GM18907 (cell line): ENCODE results near the gene RSPH9.

Experiments
- ATAC-seq: cut with Tn5 transposase; IDR thresholded peaks from one replicate; pipeline ENCODE4 v1.9.1; 2021; ENCODE audit warnings: mild to moderate bottlenecking, moderate library complexity; ENCODE audit not compliant: unreplicated experiment

Gene RSPH9

DNA sequence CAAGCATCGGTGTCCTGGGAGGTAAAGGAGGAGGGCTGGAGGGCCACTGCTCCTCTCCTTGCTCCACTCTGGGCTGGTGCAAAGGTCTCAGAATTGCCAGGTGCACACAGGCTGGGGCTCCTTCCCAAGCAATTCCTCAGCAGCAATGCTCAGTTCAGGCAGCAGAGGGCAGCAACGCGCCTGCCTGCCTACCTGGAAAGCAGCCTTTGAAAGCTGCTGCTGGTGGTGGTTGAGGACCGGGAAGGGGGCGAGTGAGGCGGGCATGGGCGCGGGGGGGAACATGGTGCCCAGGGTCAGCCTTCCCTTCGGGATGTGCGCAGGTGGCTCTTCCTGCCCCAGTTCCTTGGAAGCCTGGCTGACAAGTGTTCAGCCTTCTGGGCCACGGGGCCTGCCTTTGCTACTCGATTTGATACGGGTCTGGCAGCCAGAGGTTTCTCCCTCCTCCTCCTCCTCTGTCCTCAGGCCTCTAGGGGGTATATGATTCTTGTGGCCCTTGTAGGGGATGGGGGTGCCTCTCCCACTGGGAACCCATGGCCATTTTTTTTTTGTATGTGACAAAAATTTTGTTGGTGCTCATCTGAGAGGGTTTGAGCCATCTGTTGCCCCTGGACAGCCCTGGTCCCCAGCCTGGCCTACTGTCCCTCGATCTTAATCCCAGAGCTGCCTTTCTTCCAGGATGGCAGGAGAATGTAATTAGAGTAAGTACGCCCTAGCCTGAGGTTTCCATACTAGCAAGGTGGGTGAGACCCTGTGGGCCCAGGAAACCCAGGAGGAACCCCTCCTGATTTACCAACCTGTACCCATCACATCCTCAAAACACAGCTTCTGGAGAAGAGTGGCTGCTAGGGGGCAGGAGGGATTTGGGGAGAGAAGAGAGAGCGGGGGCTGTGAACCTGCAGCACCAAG, 22.7 kb downstream of the RSPH9 start:
- ATAC-seq, result no peak

DNA sequence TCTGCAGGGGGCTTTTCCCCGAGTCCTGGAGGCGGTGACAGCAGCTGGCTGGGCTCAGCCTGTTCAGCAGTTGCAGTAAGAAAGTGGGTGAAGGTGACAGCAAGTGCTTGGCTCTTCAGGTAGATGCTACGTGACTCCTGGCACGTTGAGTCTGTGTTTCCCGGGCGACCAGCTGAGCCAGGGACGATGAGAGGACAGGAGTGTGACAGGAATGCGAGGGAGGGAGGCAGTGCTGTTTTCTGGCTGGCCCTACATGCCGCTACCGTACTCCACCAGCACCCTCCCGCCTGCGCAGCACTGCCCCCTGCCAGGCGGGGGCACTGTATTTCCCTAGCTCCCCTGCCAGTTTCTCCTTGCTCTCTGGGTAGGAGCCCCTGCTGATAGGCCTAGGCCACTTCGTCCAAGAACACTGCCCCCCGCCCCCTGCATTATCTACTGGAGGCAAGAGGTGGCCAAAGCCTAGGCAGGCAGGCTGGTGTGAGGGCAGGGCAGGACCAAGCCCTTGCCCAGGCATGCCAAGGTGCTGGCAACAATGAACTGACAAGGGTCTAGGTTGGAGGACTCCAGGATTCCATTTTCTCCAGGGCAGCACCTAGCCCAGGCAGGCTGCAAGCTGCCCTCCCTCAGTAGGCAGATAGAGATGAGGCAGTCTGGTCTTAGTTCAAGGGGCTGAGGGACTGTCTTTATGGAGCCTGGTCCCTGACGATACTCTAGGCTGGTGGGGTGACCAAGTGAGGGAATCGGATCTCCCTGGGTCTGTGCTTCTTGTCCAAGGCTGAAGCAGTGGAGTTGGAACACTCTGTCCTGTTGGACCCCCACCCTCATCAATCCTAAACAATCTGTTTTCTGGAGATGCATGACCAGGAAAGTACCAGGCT, 23.6 kb downstream of the RSPH9 start:
- ATAC-seq, result no peak

DNA sequence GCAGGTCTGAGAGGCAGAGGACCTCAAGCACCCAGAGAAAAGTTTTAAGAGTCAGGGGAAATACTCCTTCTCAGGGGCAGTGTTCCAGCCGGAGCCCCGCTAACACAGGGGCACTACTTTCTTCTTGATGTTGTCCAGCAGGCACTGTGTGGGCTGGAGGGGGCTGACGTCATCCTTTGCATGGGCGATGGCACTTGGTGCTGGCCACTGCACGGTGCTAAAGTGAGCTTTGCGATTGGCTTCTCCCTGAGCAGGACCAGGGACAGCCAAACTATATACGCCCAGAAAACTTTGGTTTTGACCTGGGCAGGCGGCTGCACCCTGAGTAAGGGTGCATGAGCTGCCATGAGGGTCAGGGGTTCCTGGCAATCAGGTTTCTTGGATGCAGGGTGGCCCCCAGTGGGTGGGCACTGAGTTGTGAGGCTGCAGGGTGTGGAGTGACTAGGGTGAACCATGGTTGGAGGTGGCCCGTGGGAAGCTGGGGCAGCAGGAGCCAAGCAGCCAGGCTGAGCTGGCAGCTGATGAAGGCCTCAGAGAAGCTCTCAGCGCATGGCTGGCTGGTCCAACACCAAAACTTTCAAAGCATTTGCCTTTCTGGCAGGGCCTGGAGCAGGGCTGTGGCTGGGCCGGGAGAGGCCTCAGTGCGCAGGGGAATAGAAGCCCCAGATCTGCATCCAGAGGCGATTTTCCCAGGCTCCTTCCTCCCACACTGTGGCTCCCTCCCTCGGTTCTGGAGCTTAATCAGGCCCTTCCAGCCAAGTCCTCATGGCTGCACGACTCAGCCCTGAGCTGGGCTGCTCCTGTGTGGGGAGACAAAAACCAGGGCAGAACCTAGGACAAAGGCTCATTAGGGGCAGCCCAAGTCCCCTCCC, 24.4 kb downstream of the RSPH9 start:
- no peak for ATAC-seq

DNA sequence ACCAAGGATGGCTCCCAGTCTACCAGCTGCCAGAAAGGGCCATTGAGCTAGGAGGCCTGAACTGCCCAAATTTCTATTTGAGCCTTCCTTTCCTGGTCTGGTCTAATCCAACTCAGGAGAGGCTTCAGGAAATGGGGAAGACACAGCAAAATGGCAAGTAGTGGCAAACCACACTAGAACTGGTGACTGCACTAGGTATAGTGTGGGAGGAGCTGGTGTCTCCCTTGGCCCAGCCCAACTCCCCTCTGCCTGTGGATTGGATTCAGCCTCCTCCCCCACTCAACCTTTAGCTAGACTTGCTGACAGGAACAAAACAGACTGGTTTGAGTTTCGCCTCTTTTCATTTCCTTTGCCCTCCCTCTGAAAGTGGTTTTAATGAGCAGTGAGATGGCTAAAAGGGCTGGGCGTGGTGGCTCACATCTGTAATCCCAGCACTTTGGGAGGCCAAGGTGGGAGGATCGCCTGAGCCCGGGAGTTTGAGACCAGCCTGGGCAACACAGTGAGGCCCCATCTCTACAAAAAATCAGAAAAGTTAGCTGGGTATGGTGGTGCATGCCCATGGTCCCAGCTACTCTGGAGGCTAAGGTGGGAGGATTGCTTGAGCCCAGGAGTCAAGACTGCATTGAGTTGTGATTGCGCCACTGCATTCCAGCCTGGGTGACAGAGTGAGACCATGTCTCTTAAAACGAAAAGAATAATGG, 25.2 kb downstream of the RSPH9 start:
- no peak for ATAC-seq

DNA sequence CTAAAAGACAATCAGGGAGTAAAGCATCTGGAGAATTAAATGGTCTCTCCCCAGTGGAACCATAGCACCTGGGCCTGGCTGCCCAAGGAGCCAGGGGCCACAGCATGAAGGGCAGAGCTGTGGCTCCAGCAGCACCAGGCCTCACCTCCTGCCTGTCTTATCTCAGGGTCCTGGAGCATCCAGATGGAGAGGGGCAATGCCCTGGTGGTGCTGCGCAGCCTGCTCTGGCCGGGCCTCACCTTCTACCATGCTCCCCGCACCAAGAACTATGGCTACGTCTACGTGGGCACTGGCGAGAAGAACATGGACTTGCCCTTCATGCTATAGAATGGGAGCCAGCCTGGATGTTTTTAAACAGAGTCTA, 25.8 kb downstream of the RSPH9 start:
- no peak for ATAC-seq

DNA sequence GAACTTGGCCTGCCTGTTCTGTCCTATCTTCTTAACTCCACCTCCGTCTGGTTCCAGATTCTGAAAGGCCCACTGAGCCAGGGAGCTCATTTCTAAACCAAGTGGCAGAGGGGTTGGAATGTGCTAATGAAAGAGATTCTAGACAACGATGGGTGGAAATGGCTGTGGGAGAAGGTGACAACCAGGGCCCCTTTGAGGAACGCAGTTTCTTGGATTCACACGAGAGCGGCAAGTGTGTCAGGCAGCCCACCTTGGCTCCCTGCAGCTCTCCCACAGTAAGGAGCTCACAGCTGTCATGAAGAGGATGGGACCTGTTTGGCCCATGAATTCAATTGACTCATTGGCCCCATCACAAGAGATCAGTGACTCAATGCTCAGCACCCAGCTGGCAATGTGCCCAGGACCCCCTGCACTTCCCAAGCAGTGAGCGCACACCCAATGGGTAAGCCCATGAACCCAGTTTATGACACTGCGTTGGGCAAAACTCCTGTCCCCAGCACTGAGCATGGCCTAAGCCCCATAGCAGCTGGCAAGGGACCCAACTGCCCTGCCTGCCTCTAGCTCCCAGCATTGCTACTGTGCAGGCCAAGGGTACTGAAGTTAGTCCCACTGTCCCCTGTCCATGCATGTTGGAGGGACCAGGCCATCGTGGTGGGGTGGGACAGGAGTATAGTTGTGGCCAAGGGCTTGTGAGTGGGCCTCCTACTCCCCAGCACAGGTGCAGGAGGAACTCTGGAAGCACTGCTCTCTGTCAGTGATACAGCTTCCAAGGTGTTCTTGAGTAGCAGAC, 26.4 kb downstream of the RSPH9 start:
- ATAC-seq, result no peak

DNA sequence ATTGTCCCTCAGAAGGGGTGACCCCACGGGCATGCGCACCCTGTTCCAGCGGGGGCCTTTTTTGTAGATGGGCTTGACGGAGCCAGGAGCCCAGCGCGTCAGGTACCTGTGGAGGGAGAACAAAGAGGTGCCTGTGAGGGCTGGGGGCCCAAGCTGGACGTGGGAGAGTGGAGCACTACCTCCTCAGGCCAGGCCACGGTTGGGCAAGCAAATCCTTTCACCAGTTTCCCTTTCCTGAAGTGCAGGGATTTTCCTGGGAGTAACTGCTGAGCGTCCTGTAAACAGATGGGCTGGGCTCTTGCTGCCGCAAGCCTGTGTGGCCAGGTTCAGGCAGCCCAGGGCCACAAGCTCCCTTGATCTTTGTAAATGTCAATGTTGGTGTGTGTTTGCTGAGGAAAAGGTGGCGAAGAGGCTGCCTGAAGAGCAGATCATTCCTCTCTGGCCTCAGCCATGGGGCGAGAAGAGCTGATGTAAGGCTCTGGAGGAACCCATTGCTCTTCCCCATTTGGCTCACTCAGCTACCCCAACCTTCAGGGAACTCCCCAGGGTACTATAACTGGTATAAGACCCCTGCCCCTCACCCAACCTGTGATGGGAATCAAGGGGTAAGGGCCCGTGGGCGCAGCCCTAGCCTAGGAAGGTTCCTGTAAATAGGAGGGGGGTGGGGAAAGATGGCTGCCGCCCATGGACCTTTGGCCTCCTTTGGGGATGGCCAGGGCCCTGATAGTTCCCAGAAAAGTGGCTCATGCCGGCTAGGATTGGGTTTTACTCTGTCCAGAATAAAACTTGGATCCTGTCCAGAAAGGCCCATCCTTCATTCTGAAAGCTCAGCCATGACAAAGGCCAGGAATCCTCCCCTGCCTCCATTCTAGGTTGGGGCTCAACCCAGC, 27.2 kb downstream of the RSPH9 start:
- no peak for ATAC-seq

DNA sequence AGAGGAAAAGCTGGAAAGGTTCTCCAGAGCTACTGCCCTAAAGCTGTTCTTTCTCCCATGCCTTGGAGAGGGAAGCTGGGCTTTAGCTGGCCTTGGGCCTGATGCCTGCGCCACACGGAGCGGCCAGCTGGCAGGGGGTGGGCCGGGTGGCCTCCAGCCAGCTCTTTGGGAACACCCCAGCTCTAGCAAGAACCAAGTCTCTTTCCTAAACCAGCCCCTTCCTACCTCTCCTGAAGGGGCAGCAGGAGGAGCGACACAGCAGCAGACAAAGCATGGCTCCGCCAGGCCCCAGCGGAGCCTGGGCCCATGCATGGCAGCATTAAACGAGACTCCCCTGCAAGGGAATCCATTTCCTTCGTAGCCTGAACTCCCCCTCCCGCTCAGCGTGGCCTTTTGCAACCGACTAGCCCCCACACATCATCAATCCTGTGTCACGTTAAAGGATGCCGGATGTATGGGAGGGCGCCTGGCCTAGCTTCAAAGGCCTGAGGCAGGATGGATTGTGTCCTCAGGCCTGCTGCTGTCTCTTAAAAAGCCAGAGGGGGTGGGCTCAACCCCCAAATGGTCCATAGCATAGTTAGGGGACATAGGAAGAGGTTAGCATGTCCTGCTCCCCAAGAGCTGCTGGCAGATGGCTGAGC, 28.7 kb downstream of the RSPH9 start:
- ATAC-seq, result no peak

DNA sequence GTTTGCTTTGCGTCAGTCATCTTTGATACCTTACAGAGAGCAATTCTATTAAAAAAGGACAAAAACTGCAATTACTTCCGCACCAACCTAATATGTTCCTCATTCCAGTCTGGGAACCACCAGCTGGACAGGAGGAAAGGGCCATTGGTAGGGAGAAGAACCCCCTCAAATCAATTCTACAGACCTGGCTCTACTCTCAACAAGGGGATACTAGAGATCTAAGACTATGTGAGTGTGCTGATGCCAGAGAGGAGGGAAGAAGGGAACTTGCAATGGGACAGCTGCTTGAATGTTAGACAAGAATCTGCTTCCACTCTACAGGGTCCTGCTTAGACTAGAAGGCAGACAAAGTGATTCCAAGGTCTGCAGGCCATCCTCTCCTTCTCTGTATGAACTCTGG, 29.5 kb downstream of the RSPH9 start:
- no peak for ATAC-seq

DNA sequence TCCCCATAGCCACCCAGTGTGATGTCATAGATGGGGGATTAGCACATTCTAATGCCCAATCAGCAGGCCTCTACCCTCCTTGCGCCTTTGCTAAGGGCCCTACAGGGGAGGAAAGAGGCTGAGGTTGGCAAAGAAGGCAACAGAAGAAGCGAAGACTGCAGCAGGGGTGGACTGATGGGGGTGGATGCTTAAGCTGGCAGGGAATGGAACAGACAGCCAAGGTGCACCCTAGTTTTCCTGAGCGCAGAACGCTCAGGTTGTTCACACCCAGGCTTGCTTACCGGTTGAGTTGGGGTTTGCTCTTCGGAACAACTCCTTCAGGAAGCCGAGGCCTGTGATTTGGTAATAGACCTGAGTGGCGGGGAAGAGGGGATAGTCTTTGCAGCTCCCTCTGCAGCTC, 30.1 kb downstream of the RSPH9 start:
- no peak for ATAC-seq

DNA sequence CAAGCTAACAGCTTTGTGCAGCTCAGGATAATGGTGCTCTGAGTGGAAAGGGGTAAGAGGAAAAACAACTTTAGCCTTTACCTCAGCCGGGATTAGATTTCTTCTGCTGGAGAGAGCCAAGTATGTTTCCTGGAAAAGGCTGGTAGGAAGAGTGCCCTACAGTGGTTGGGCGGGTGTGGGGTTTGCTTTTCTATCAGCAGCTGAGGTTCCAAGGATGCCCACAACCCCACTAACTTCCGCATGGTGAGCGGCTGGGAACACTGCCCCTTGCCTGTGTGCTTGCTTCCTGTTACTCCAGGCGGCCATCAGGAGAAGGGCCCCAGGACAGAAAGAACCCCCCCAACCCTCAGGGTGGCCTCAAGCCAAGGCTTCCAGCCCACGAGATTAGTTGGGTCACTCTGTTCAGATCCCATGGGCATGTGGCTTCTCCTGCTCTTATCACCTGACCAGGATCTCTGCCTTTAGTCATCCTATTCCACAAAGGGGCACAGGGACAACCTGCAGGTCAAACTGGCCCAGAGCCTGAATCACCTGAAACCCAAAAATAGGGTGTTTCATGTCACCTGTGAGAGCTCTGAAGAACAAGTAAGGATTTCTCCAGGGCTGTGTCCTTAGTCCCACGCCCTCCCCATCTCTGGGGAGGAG, 32.2 kb downstream of the RSPH9 start:
- no peak for ATAC-seq

DNA sequence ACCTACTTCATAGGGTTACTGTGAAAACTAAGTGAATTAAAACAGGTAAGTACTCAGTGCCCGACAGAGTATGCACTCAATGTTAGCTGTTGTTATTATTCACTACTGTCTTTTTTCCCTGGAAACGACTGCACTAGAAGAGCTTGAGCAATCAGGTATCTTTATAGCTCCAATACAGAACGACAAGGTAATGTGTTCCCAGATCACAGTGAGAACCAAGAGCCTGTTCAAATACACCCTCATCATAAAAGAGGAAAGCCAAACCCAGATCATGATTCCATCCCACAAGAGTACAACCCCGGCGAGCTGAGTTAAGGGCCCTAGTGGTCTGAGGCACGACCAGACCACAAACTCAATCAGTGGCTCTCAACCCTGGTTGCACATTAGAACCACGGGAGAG, 32.9 kb downstream of the RSPH9 start:
- no peak for ATAC-seq

DNA sequence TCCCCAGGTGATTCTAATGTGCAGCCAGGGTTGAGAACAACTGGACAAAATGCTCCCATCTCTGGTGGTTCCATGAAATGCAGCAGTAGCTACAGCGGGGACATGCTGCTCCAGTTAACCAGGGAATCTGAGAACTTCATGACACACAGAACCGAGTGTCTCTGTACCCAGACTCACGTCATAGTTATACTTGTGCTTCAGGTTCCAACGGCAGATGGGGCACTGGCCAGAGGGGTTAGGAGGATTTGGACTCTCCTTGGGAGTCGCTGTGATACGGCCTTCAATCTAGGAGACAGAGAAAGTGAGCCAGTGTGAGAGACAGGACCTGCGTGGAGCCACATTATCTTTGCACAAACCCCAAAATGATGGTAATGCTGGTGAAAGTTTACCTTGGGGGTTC, 33.5 kb downstream of the RSPH9 start:
- ATAC-seq, result no peak

DNA sequence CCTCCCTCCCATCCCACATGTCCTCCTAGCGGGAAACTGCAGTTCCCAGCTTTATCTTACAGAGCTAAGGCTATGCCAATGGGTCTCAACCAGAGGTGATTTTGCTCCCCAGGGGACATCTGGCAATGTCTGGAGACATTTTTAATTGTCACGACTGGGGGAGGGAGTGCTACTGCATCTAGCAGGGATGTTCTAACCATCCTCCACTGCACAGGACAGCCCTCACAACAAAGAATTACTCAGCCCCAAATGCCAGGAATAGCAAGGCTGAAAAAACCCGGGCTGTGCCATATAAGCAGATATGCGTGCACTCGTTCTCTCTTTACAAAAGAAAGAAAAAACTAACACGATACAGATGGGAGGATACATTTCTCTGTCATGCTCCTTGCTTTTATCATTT, 34.2 kb downstream of the RSPH9 start:
- no peak for ATAC-seq

DNA sequence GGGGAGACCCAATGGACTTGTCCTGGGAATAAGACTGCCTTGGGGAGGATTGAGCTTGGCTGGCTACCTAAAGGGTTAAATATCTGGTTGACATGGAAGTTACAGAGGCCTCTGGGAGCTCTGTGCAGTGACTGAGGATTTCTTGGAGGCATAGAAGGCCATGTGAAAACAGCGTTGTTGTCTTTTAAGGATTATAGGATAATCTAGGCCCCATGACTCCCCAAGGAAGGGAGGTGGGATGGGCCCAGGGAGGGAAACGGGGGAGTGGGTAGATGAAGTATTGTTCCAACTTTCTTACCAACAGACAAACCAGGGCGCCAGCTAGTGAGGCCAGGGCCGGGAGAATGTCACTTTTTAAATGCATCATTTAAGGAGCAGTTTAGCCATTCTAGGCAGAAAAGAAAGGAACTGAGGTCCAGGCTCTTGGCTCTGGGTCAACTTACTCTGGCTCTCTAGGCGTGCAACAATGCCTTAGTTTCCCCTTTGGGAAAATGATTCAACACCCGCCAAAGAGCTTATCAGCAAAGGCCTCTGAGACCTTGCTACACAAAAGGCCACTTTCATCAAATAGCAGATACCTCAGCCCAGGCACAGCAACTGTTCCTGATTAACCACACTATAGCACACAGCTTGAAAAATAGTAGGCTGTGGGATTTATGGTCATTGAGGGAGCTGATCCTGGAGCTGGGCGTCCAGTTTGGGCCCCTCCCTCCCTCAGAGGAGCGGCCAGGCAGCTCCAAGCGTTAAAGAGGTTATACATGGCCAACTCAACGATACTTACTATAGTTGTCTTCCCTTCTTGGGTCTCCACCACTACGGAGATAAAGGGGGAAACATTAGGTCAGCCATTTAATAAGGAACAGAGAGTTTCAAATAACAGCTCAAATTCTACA, 35.7 kb downstream of the RSPH9 start:
- ATAC-seq, result no peak

DNA sequence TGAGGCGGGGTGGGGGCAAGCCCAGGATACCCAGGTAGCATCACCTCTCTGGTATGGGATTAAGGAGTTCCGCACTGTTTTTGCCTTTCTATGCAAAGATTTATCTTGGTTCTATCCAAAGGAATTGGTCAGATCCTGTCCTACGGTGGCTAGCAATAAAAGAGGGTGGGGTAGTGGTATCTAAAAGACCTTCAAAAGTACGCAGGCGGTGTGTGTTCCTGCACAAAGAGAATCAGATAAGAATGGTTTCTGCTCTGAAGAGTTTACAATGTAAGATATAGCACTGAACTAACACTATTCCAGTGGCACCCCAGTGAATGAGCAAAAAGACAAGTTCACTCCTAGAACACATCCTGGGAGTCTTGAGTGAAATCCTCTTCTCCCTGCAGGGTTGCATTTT, 36.5 kb downstream of the RSPH9 start:
- no peak for ATAC-seq
